ENCODE data around the gene TOP2B. TPM values are rescaled to one million over a fixed set of nuclear protein-coding genes. Genes with fewer than 3 reads are reported as not detected.
A peak's percentile ranks its signal among the peaks of the same experiment; 100 is the strongest.

TOP2B gene
- total and polyA plus RNA-seq, 9 of the 15 experiments (the other 6 are each of a cell fraction or from before 2014, with no cell fraction given), result 45.3 to 186 (median 134) TPM

DNA sequence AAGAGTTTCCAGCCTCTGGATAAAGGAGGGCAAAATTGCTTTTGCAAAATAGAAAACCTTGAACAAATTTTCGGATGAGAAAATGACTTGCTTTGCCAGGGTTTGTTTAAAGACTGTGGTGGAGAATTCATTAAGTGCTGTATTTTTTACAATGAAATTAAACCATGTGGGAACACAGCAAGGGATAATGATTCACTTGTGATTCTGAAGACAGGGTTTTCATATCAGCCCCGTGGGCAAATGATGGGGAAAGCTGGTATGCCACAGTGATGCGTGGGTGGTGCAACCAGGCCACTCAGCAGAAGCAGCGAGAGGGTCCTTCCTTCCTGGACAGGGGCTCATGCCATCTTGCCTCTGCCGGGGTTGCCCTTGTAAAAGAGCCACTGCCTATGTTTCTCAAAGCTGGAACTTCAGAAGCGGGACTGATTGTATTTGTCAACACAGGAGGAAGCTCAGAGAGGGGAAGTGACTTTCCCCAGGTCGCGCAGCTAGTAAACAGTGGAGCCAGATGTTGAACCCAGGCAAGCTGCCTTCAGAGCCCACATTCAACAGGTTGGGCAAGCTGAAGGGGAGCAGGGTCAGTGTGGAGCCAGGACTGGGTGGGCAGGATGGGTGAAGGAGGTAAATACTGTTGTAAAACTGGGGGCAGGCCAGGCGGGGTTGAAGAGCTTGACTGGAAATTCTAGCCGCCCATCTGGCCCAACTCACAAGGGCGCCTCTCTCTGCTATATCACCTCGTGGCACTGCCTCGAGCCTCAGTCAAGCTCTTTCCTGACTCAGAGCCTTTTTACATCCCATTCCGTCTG, 79.1 kb downstream of the TOP2B start (continued):
- TF ChIP-seq HMGN3 (IDR thresholded peaks at IDR 0.05; ENCODE audit: borderline replicate concordance, extremely low read depth, insufficient read length, low read depth, low read length), result no peak
- no peak for TF ChIP-seq POU5F1 (IDR thresholded peaks at IDR 0.05; ENCODE audit: borderline replicate concordance, low read depth, low read length, partially characterized antibody)
- no peak for TF ChIP-seq ZNF316 (IDR thresholded peaks at IDR 0.05)
- peak; percentile 23 for TF ChIP-seq ZFP36 (IDR thresholded peaks at IDR 0.05; ENCODE audit: low read depth, low read length, partially characterized antibody)

DNA sequence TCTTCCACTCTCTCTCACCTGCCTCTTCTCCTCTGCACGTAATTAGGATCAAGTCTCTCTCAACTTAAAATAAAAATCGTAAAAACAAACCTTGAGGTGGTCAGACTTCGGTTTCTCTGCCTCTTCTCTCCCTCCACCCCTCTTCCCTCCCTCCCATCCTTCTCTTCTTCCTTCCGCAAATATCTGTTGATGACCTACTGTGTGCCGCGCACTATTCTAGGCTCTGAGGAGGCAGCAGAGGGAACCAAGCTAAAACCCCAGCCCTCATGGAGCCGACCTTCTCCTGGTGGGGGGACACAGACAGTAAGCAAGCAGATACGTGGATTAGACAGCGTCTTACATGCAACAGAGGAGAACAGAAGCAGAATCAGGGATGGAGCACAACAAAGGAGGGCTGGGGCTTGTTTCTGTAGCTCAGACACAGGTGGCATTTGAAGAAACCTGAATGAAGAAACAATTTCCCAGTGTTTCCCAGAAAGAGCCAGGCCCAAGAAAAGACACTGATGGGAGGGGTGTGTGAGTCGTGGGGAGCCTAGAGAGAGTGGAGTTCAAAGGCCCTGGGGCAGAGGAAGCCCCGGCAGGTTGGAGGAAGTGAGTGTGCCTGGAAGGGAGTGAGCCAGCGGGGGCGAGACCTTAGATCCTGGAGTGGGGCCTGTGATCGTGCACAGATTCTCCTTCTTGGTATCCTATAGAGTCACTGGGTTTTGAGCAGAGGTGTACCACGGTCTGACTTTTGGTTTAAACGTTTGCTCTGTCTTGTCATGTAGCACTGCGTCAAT, 80.5 kb downstream of the TOP2B start:
- no TSS peak for BruUV-seq (replicated peaks)
- Histone ChIP-seq H3K27me3 (ENCODE audit: control insufficient read depth in 2 of 2, insufficient read depth in 2 of 2, low read length in 2 of 2) (peaks cover 22 to 53% of the 10 kb centered on the region in 2 experiments), H3K4me1 (replicated peaks in 1 of 2; ENCODE audit: control insufficient read depth in 2 of 2, insufficient read depth in 2 of 2, low read length in 2 of 2) (peaks cover 0 to 8% of the 10 kb centered on the region in 2 experiments; a peak in 2 of 5 replicates), H3K9me1 (ENCODE audit: control insufficient read depth, insufficient read depth, low read length) (no peaks in the 10 kb centered on the region), H3K9ac (ENCODE audit: insufficient read depth in 1 of 2, low read depth in 2 of 2, low read length in 2 of 2) (no peak overlapping the region), H3K4me3 (no peak overlapping the region), H3K4me2 (ENCODE audit: insufficient read depth, low read length) (no peak overlapping the region), H4K20me1 (replicated peaks; ENCODE audit: control insufficient read depth, insufficient read depth, low read length) (0 out of 2 replicates have a peak, but pooled peaks cover 2% of the 10 kb centered on the region), H3K79me2 (ENCODE audit: control insufficient read depth, insufficient read depth, low read length) (no peaks in the 10 kb centered on the region), H2AFZ (ENCODE audit: low read depth, low read length) (no peak overlapping the region), H3K36me3 (ENCODE audit: control insufficient read depth, insufficient read depth, low read length) (no peaks in the 10 kb centered on the region), H3K9me3 (replicated peaks; ENCODE audit: control insufficient read depth, insufficient read depth, low read depth, low read length) (no peaks in the 10 kb centered on the region), H3K27ac (ENCODE audit: extremely low read depth, low read depth, low read length) (no peak overlapping the region)
- TF ChIP-seq SMAD2 (IDR thresholded peaks at IDR 0.05; ENCODE audit: low read depth, low read length) (no peak), GABPB2 (CRISPR knock-in tag; conservative IDR thresholded peaks at IDR 0.05) (no peak), MEF2D (tag; conservative IDR thresholded peaks at IDR 0.05; ENCODE audit: low read depth) (no peak), C11orf30 (IDR thresholded peaks at IDR 0.05; ENCODE audit: low read depth) (no peak), ZKSCAN1 (IDR thresholded peaks at IDR 0.05; ENCODE audit: low read depth, low read length) (peak; percentile 92), ZBTB5 (IDR thresholded peaks at IDR 0.05) (no peak), ZNF316 (IDR thresholded peaks at IDR 0.05) (no peak), CREBBP (IDR thresholded peaks at IDR 0.05; ENCODE audit: low read depth, low read length) (no peak)
- ChIA-PET POLR2A (no interaction called here), CTCF (ENCODE audit: low intra/inter-chr PET ratio) (no interaction called here)
- DNase-seq (ENCODE audit: extremely low read depth in 1 of 4, low spot score in 3 of 4) (no peak), ATAC-seq (no peak), FAIRE-seq (no peak)
- in situ Hi-C loops (cut with MboI) (no loop called here), intact Hi-C loops (cut with micrococcal nuclease) (no loop called here)
- WGBS (ENCODE audit: insufficient coverage, low coverage, missing lambda C conversion rate), result 11% methylated on average over 17 of the region's 17 CpGs
